LNCaP clone FGC (cell line): Measurements from ENCODE around the gene PDE11A.

Source experiments
- DNase-seq: peaks from one replicate; pipeline ENCODE4 v3.0.0-alpha.2; 2011; ENCODE audit warnings: low read depth
- H3K4me3 ChIP-seq: 2 replicates; pipeline ENCODE4 v1.5.1; 2011; ENCODE audit warnings: mild to moderate bottlenecking, low read depth, low read length, control low read depth
- CTCF ChIP-seq: IDR thresholded peaks from 2 replicates; pipeline ENCODE4 v1.5.1; 2012; ENCODE audit warnings: mild to moderate bottlenecking; ENCODE audit not compliant: control insufficient read depth, insufficient read depth; ENCODE audit errors: extremely low read depth

The PDE11A gene

GRCh38 chr2:177640423-177640822 is 432.2 kb downstream of the PDE11A start:
- TF ChIP-seq CTCF = no peak
- DNase-seq = no peak

GRCh38 chr2:177639262-177639914 is 433.2 kb downstream of the PDE11A start:
- DNase-seq = no peak
- H3K4me3 ChIP-seq = no peak overlapping the region
- TF ChIP-seq CTCF = no peak

More at GRCh38 chr2:177640423-177640822, 432.2 kb downstream of the PDE11A start:
- no peak overlapping the region for H3K4me3 ChIP-seq

- DNase-seq = no peak
- H3K4me3 ChIP-seq = no peak overlapping the region
Observed at GRCh38 chr2:177638507-177638906, 434.1 kb downstream of the PDE11A start.

GRCh38 chr2:177636672-177637071 is 435.9 kb downstream of the PDE11A start:
- H3K4me3 ChIP-seq = no peak overlapping the region
- DNase-seq = no peak
- TF ChIP-seq CTCF = no peak

More at GRCh38 chr2:177638507-177638906, 434.1 kb downstream of the PDE11A start:
- TF ChIP-seq CTCF = no peak

- no peak for TF ChIP-seq CTCF
- no peak overlapping the region for H3K4me3 ChIP-seq
- no peak for DNase-seq
Observed at GRCh38 chr2:177635696-177636095, 436.9 kb downstream of the PDE11A start.

GRCh38 chr2:177633910-177634294 is 438.7 kb downstream of the PDE11A start:
- no peak overlapping the region for H3K4me3 ChIP-seq
- no peak for DNase-seq
- no peak for TF ChIP-seq CTCF

- DNase-seq = no peak
- TF ChIP-seq CTCF = no peak
- no peak overlapping the region for H3K4me3 ChIP-seq
Observed at GRCh38 chr2:177633111-177633510, 439.5 kb downstream of the PDE11A start.
